Measurements from ENCODE around the gene NRXN3.
A peak's percentile ranks its signal among the peaks of the same experiment; 100 is the strongest.

DNA sequence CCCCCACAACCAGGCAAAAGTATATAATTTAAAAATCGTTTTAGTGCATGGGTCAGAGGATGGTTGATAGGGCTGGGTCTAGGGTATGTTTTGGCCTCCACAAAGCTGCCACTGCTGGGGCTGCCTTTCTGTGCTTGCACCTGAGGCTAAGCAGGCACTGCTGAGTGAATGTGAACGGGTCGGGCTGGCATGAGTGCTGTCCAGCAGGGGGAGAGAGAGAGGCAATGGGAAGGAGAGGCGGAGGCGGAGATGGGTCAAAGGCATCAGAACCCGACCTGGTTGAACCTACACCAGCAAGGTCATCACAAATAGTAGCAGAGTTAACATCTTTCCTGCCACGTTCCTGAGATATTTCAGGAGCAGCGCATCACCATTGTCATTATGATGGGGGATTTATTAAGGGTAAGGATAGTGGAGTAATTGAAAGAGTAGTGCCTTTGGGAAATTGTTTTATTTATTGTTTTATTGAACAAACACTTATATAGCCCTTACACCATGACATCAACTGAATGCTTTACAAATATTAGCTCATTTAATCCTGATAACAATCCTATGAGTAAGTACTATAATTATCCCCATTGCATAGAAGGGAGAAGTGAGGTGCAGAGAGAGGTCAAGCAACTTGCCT lies 5.8 kb upstream of the NRXN3 start:
- TF ChIP-seq, protein P1, sequence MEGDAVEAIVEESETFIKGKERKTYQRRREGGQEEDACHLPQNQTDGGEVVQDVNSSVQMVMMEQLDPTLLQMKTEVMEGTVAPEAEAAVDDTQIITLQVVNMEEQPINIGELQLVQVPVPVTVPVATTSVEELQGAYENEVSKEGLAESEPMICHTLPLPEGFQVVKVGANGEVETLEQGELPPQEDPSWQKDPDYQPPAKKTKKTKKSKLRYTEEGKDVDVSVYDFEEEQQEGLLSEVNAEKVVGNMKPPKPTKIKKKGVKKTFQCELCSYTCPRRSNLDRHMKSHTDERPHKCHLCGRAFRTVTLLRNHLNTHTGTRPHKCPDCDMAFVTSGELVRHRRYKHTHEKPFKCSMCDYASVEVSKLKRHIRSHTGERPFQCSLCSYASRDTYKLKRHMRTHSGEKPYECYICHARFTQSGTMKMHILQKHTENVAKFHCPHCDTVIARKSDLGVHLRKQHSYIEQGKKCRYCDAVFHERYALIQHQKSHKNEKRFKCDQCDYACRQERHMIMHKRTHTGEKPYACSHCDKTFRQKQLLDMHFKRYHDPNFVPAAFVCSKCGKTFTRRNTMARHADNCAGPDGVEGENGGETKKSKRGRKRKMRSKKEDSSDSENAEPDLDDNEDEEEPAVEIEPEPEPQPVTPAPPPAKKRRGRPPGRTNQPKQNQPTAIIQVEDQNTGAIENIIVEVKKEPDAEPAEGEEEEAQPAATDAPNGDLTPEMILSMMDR (IDR thresholded peaks at IDR 0.05; ENCODE audit: poor library complexity), result peak; percentile 46
- no peak for TF ChIP-seq EZH2phosphoT487 (IDR thresholded peaks at IDR 0.05; ENCODE audit: low read depth, severe bottlenecking, unreplicated experiment)
